Psoas muscle (tissue), 8 donors: Measurements from ENCODE around the gene POLR2L. TPM values are rescaled to one million over a fixed set of nuclear protein-coding genes. Genes with fewer than 3 reads are reported as not detected.

Experiments used
- ATAC-seq, 4 donors: fragments of 200-7000 bp; cut with Tn5 transposase; one replicate each; pipeline ENCODE4 v1.9.1; 2020; ENCODE audit warnings: moderate library complexity in 3 of 4, mild to moderate bottlenecking in 2 of 4
- DNase-seq, 2 donors: peaks; one replicate each; pipeline ENCODE4 v3.0.0-alpha.2; 2020
- H3K27ac ChIP-seq: fragments of 200-600 bp; one replicate; pipeline ENCODE4 v1.8.0; 2022
- H3K27me3 ChIP-seq, 3 donors: fragments of 200-600 bp in 1 of 3; one replicate each; pipeline versions ENCODE4 v1.6.1 to v1.8.0; 2013 to 2022; ENCODE audit warnings: low read length in 2 of 3, mild to moderate bottlenecking in 2 of 3, moderate library complexity in 1 of 3; ENCODE audit not compliant: insufficient read depth in 3 of 3
- H3K36me3 ChIP-seq, 2 donors: fragments of 200-600 bp in 1 of 2; one replicate each; pipeline versions ENCODE4 v1.6.1 to v1.8.0; 2013 to 2022; ENCODE audit warnings: low read depth in 1 of 2, mild to moderate bottlenecking in 1 of 2, moderate library complexity in 1 of 2; ENCODE audit not compliant: insufficient read depth in 1 of 2
- H3K4me1 ChIP-seq: fragments of 200-600 bp; one replicate; pipeline ENCODE4 v1.8.0; 2022
- H3K4me3 ChIP-seq: fragments of 200-600 bp; one replicate; pipeline ENCODE4 v1.8.0; 2022; ENCODE audit warnings: mild to moderate bottlenecking
- H3K9me3 ChIP-seq: fragments of 200-600 bp; one replicate; pipeline ENCODE4 v1.8.0; 2022
- CTCF ChIP-seq: fragments of 200-600 bp; IDR thresholded peaks from one replicate; pipeline ENCODE4 v1.8.0; 2022; ENCODE audit warnings: antibody characterized with exemption
- WGBS, 3 donors: extraction: QIAGEN DNeasy Blood & Tissue Kit; methylation state at CpG; one replicate each; pipeline versions ENCODE4 v1.1.6 to v1.1.7; 2013; 5-methylcytosine and 5-hydroxymethylcytosine counted together
- intact Hi-C, 2 donors: fragments of 100-400 bp; cut with DNase I; formaldehyde crosslinking; loops; one replicate each; pipeline versions ENCODE4 v1.11.0 to v1.14.2; 2022
- polyA plus RNA-seq, 3 donors: library from polyadenylated mRNA; stranded (reverse); fragments of 200-250 nt; gene quantifications; one replicate each; pipeline ENCODE4 v1.2.3, GENCODE V29; 2013
- total RNA-seq, 4 donors: library from RNA; stranded (reverse); fragmentation: NEBNext Ultra II Directional in 2 of 4; extraction: Animal tissue kit (Norgen Biotek cat#: 25700) in 2 of 4; gene quantifications; one replicate each; pipeline versions ENCODE4 v1.2.1 to v1.2.4, GENCODE V29; 2021 to 2023
- donor health status: healthy with polysubstance abuse.
- donor health status: DM: no; HTN: no; CAD: no; lungs with moderate emphysema.
- donor health status: Bipolar disorder and iron deficiency.
- donor health status: healthy.
- donor health status: DM: yes; HTN: yes; CAD: no.
- donor health status: DM: no; HTN: no; CAD: no.
- donor health status: DM: no; HTN: no; CAD: no.
- donor health status: DM: yes; HTN: yes; CAD: no.

POLR2L gene
- total and polyA plus RNA-seq, 7 donors, result 113 to 205 (median 176) TPM

- intact Hi-C loops, result no loop called here
- H3K4me1 ChIP-seq, result peaks cover 21% of the 10 kb centered on the region
- peaks cover 0 to 15% (median 10%) of the 10 kb centered on the region in 3 donors for H3K27me3 ChIP-seq
- TF ChIP-seq CTCF, result no peak
- WGBS, 3 donors, result 36 to 52% (median 39%) methylated on average over 15 to 18 of the region's 18 CpGs
- DNase-seq, result peak in 1 of 2 donors; percentile 54
- H3K27ac ChIP-seq, result peak overlapping the region; percentile 25
- peak overlapping the region; percentile 74 for H3K4me3 ChIP-seq
- H3K36me3 ChIP-seq, result peaks cover 0 to 27% of the 10 kb centered on the region in 2 donors
- H3K9me3 ChIP-seq, result no peaks in the 10 kb centered on the region
- ATAC-seq, result no peak
These were observed 45.6 kb downstream of the POLR2L start for GRCh38 chr11:796565-797295.

GRCh38 chr11:795634-796564, 46.4 kb downstream of the POLR2L start:
- Histone ChIP-seq H3K27me3 (peaks cover 0 to 15% (median 10%) of the 10 kb centered on the region in 3 donors), H3K4me1 (peaks cover 21% of the 10 kb centered on the region), H3K9me3 (no peaks in the 10 kb centered on the region), H3K36me3 (peaks cover 0 to 21% of the 10 kb centered on the region in 2 donors), H3K27ac (no peak overlapping the region), H3K4me3 (peak overlapping the region; percentile 74)
- no peak for TF ChIP-seq CTCF
- DNase-seq (peak; percentile 76 to 83), ATAC-seq (peak; percentile 11 to 35 (median 13))
- 16 to 19% (median 19%) methylated on average over 19 to 26 of the region's 26 CpGs for WGBS, 3 donors
- intact Hi-C loops, result no loop called here

- intact Hi-C loops, result no loop called here
- H3K27ac ChIP-seq, result no peak overlapping the region
- 57 to 69% (median 65%) methylated on average over 30 to 38 of the region's 38 CpGs for WGBS, 3 donors
These were observed 47.3 kb downstream of the POLR2L start for GRCh38 chr11:794766-795633.

More at GRCh38 chr11:794766-795633, 47.3 kb downstream of the POLR2L start:
- H3K4me1 ChIP-seq, result peaks cover 21% of the 10 kb centered on the region
- H3K27me3 ChIP-seq, result peaks cover 0 to 17% (median 10%) of the 10 kb centered on the region in 3 donors
- no peak for TF ChIP-seq CTCF
- DNase-seq, result peak in 1 of 2 donors; percentile 63
- H3K4me3 ChIP-seq, result no peak overlapping the region
- ATAC-seq, result no peak
- peaks cover 0 to 12% of the 10 kb centered on the region in 2 donors for H3K36me3 ChIP-seq
- H3K9me3 ChIP-seq, result no peaks in the 10 kb centered on the region
